Activated gamma-delta T cell (primary cell): ENCODE measurements around the gene TBC1D22A.

Experiments
- DNase-seq: peaks from one replicate; lab custom pipeline; 2025; lab: John Stamatoyannopoulos, UW

Gene TBC1D22A

GRCh38 chr22:46860562-46860961, 98.1 kb downstream of the TBC1D22A start:
- no peak for DNase-seq

GRCh38 chr22:46861468-46862367, 99.3 kb downstream of the TBC1D22A start:
- DNase-seq = no peak

- no peak for DNase-seq
Measured at GRCh38 chr22:46862418-46863324, 100.2 kb downstream of the TBC1D22A start.

GRCh38 chr22:46863794-46864193, 101.3 kb downstream of the TBC1D22A start:
- DNase-seq = no peak

GRCh38 chr22:46864314-46865051, 102.0 kb downstream of the TBC1D22A start:
- no peak for DNase-seq

- no peak for DNase-seq
Measured at GRCh38 chr22:46865052-46865434, 102.6 kb downstream of the TBC1D22A start.

GRCh38 chr22:46865642-46866041, 103.2 kb downstream of the TBC1D22A start:
- no peak for DNase-seq

- no peak for DNase-seq
Measured at GRCh38 chr22:46866591-46866990, 104.1 kb downstream of the TBC1D22A start.

GRCh38 chr22:46867106-46867505, 104.7 kb downstream of the TBC1D22A start:
- no peak for DNase-seq

- DNase-seq = no peak
Measured at GRCh38 chr22:46869329-46869728, 106.9 kb downstream of the TBC1D22A start.

GRCh38 chr22:46869831-46870441, 107.5 kb downstream of the TBC1D22A start:
- DNase-seq = no peak

- DNase-seq = no peak
Measured at GRCh38 chr22:46871826-46872225, 109.4 kb downstream of the TBC1D22A start.

GRCh38 chr22:46875089-46875488, 112.6 kb downstream of the TBC1D22A start:
- no peak for DNase-seq

- DNase-seq = no peak
Measured at GRCh38 chr22:46876357-46876934, 114.0 kb downstream of the TBC1D22A start.

- no peak for DNase-seq
Measured at GRCh38 chr22:46878191-46878948, 115.9 kb downstream of the TBC1D22A start.

- DNase-seq = no peak
Measured at GRCh38 chr22:46879083-46879482, 116.6 kb downstream of the TBC1D22A start.

GRCh38 chr22:46881373-46882118, 119.1 kb downstream of the TBC1D22A start:
- DNase-seq = no peak

- no peak for DNase-seq
Measured at GRCh38 chr22:46883092-46883910, 120.9 kb downstream of the TBC1D22A start.

GRCh38 chr22:46884365-46884764, 121.9 kb downstream of the TBC1D22A start:
- no peak for DNase-seq
